SK-N-SH treated with all-trans-retinoic acid at 6 μM for 48 hours (cell line): Measurements from ENCODE around the gene XIRP2.

Source experiments
- BACH2 ChIP-seq: fragments of 250-450 bp; sonication (Bioruptor Pico); IDR thresholded peaks from 2 replicates; pipeline ENCODE4 v1.9.0; 2021; ENCODE audit warnings: mild to moderate bottlenecking, borderline replicate concordance
- ISL1 ChIP-seq: fragments of 250-450 bp; sonication (Bioruptor Pico); IDR thresholded peaks from 2 replicates; pipeline ENCODE4 v2.1.2; 2022; ENCODE audit warnings: mild to moderate bottlenecking, moderate library complexity
- PPARA ChIP-seq: fragments of 250-450 bp; sonication (Bioruptor Pico); IDR thresholded peaks from 2 replicates; pipeline ENCODE4 v1.5.0; 2020; ENCODE audit warnings: mild to moderate bottlenecking, borderline replicate concordance
- ZFP3 ChIP-seq: fragments of 250-450 bp; sonication (Bioruptor Pico); IDR thresholded peaks from 2 replicates; pipeline ENCODE4 v1.5.0; 2020; ENCODE audit warnings: mild to moderate bottlenecking, moderate library complexity

- TF ChIP-seq BACH2 (CRISPR knock-in tag) (no peak), PPARA (CRISPR knock-in tag) (no peak), ISL1 (no peak), ZFP3 (CRISPR knock-in tag) (no peak)
These were observed 106.5 kb downstream of the XIRP2 start for GRCh38 chr2:166994588-166995336.
